HTERT RPE-1 (cell line): Measurements from ENCODE around the gene GNAI2.
"Not testable (repeated sequence)": the region's sequence is repeated elsewhere in the genome, so short reads cannot be mapped to it uniquely, and the experiment has no call there.

Source experiments
- in situ Hi-C: fragments of 300-500 bp; cut with MboI; formaldehyde crosslinking; loops from 4 replicates; pipeline ENCODE4 v1.14.3; 2020; ENCODE audit warnings: low sequenced_read_pairs

Gene GNAI2

GRCh38 chr3:50224639-50225038 lies 11.4 kb upstream of the GNAI2 start:
- in situ Hi-C loops: no loop called here

GRCh38 chr3:50226888-50227389 lies 9.1 kb upstream of the GNAI2 start:
- in situ Hi-C loops: no loop called here

GRCh38 chr3:50227390-50228183 lies 8.4 kb upstream of the GNAI2 start:
- in situ Hi-C loops: no loop called here

- in situ Hi-C loops: not testable (repeated sequence)
Observed at GRCh38 chr3:50228184-50228763, 7.7 kb upstream of the GNAI2 start.

- in situ Hi-C loops: no loop called here
Observed at GRCh38 chr3:50229490-50229889, 6.5 kb upstream of the GNAI2 start.

- in situ Hi-C loops: no loop called here
Observed at GRCh38 chr3:50230104-50230793, 5.8 kb upstream of the GNAI2 start.

GRCh38 chr3:50230794-50231125 lies 5.2 kb upstream of the GNAI2 start:
- in situ Hi-C loops: no loop called here

GRCh38 chr3:50231581-50231980 lies 4.4 kb upstream of the GNAI2 start:
- in situ Hi-C loops: no loop called here

GRCh38 chr3:50232303-50232702 lies 3.7 kb upstream of the GNAI2 start:
- in situ Hi-C loops: no loop called here

GRCh38 chr3:50233176-50233575 lies 2.8 kb upstream of the GNAI2 start:
- in situ Hi-C loops: no loop called here

- in situ Hi-C loops: no loop called here
Observed at GRCh38 chr3:50236484-50237132, 604 bp downstream of the GNAI2 start.

GRCh38 chr3:50237133-50237651 lies 1.2 kb downstream of the GNAI2 start:
- in situ Hi-C loops: no loop called here

GRCh38 chr3:50237754-50238548 lies 1.9 kb downstream of the GNAI2 start:
- in situ Hi-C loops: no loop called here

GRCh38 chr3:50238549-50239026 lies 2.6 kb downstream of the GNAI2 start:
- in situ Hi-C loops: no loop called here

- in situ Hi-C loops: no loop called here
Observed at GRCh38 chr3:50239649-50240048, 3.6 kb downstream of the GNAI2 start.

GRCh38 chr3:50241163-50241562 lies 5.2 kb downstream of the GNAI2 start:
- in situ Hi-C loops: no loop called here

GRCh38 chr3:50241713-50242380 lies 5.8 kb downstream of the GNAI2 start:
- in situ Hi-C loops: no loop called here

- in situ Hi-C loops: no loop called here
Observed at GRCh38 chr3:50242381-50242770, 6.4 kb downstream of the GNAI2 start.

- in situ Hi-C loops: no loop called here
Observed at GRCh38 chr3:50242851-50243542, 7.0 kb downstream of the GNAI2 start.
